ENCODE data around the gene TEPSIN. TPM values are rescaled to one million over a fixed set of nuclear protein-coding genes. Genes with fewer than 3 reads are reported as not detected.
A peak's percentile ranks its signal among the peaks of the same experiment; 100 is the strongest.
"Not testable (repeated sequence)": the region's sequence is repeated elsewhere in the genome, so short reads cannot be mapped to it uniquely, and the experiment has no call there.

TEPSIN gene
- total RNA-seq, 1 experiment from 2014 or later: 29.3 TPM

DNA sequence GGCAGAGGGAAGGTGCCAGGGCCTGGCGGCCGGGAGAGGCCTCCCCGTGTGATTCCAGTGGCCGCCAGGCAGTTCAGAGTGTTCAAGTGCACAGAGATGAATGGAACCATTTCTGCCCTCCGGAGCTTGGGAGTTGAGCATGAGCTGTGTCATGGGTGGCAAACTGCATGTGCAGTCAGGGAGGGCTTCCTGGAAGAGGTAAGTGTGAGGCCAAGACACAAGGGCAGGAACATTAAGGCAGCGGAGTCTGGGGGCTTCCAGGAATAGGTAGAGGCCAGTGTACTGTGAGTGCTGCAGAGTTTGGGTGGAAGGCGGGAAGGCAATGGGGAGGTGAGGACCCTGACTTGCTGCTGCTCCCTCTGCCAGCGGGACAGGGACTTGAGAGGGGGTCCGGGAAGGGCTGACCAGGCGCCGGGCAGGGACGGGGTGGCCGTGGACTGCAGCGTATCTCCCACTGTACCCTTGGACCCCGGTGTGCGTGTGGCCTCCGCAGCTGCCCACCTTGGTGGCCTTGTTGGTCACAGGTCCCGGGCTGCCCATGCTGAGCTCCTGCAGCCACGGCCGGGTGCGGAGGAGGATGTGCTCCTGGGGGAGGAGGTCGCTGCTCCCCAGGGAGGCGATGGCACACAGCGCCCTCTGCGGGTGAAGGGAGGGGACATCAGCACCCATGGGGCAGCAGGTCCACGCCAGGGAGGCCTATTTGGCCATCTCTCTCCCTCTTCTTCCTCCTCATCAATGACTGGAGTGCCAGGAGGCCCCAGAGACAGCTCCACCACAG is 8.6 kb downstream of the TEPSIN start:
- Histone ChIP-seq H3K27me3 (no peaks in the 10 kb centered on the region), H3K27ac (no peak overlapping the region), H3K9me3 (replicated peaks) (no peaks in the 10 kb centered on the region), H3K4me3 (no peak overlapping the region), H3K36me3 (peaks cover 23% of the 10 kb centered on the region), H3K4me1 (no peaks in the 10 kb centered on the region)
- peak; percentile 66 to 67 for DNase-seq

- DNase-seq: no peak
- no peak overlapping the region for H3K4me3 ChIP-seq
- no peaks in the 10 kb centered on the region for H3K4me1 ChIP-seq
- H3K27me3 ChIP-seq: no peaks in the 10 kb centered on the region
- H3K27ac ChIP-seq: no peak overlapping the region
- peaks cover 23% of the 10 kb centered on the region for H3K36me3 ChIP-seq
- no peaks in the 10 kb centered on the region for H3K9me3 ChIP-seq (replicated peaks)
Observed at GRCh38 chr17:81229666-81229920, 9.3 kb downstream of the TEPSIN start.

GRCh38 chr17:81228834-81229665 is 9.8 kb downstream of the TEPSIN start:
- Histone ChIP-seq H3K9me3 (replicated peaks) (no peaks in the 10 kb centered on the region), H3K4me1 (no peaks in the 10 kb centered on the region), H3K4me3 (no peak overlapping the region), H3K27ac (no peak overlapping the region), H3K36me3 (peaks cover 23% of the 10 kb centered on the region), H3K27me3 (no peaks in the 10 kb centered on the region)
- no peak for DNase-seq

- peaks cover 23% of the 10 kb centered on the region for H3K36me3 ChIP-seq
- H3K4me1 ChIP-seq: no peaks in the 10 kb centered on the region
- no peak for DNase-seq
- no peak overlapping the region for H3K27ac ChIP-seq
- H3K27me3 ChIP-seq: no peaks in the 10 kb centered on the region
- no peak overlapping the region for H3K4me3 ChIP-seq
- no peaks in the 10 kb centered on the region for H3K9me3 ChIP-seq (replicated peaks)
Observed at GRCh38 chr17:81228420-81228819, 10.4 kb downstream of the TEPSIN start.

GRCh38 chr17:81227630-81228029 is 11.2 kb downstream of the TEPSIN start:
- H3K4me1 ChIP-seq; H3K27ac ChIP-seq; DNase-seq; H3K27me3 ChIP-seq; H3K9me3 ChIP-seq (replicated peaks); H3K4me3 ChIP-seq: not testable (repeated sequence)
- H3K36me3 ChIP-seq: peaks cover 20% of the 10 kb centered on the region

DNA sequence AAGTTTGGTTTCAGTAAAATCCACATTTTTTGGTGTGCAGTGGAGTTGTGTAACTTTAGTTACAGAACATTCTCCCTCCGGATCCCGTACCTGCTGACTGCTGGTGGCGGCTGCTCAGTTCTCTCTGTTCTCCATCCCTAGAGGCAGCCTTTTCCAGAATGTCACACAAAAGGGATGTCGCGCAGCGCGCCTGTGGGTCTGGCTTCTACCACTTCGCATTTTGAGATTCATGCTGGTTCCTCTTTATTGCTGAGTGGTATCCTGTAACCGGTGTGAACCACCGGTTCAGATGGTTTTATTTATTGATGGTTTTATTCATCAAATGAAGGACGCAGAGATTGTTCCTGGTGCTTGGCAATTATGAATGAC is 15.1 kb downstream of the TEPSIN start:
- Histone ChIP-seq H3K4me3 (peak overlapping the region; percentile 48), H3K27me3 (no peaks in the 10 kb centered on the region), H3K27ac (no peak overlapping the region; the same call in 1 of the 2 replicates), H3K4me1 (peaks cover 9% of the 10 kb centered on the region), H3K9me3 (replicated peaks) (no peaks in the 10 kb centered on the region), H3K36me3 (peaks cover 4% of the 10 kb centered on the region)
- DNase-seq: peak in 1 of 2 experiments; percentile 35

GRCh38 chr17:81222906-81223761 is 15.7 kb downstream of the TEPSIN start, which contains the start of gene CEP131:
Gene CEP131, minus strand, starts transcription at chr17:81222965. Its CDS starts 2,909 bp downstream, at chr17:81220056.
- peak; percentile 100 for DNase-seq
- Histone ChIP-seq H3K27me3 (no peaks in the 10 kb centered on the region), H3K9me3 (replicated peaks) (no peaks in the 10 kb centered on the region), H3K4me3 (peak within 1 kb of the TSS; percentile 88), H3K27ac (peak within 1 kb of the TSS; percentile 19; the same call in 1 of the 2 replicates), H3K36me3 (peaks cover 4% of the 10 kb centered on the region), H3K4me1 (peaks cover 9% of the 10 kb centered on the region)

DNA sequence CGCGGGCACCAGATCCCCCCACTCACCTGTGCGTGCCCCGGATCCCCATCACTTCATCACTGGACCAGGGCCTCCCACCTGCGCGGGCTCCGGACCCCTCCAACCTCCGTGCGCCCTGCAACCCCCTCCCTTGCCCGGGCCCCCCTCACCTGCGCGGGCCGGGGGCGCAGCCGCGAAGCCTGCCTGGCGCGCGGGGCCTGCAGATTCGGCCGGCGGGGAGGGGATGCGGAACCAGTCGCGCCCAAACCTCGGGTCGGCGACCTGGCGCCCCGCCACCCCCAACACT is 16.3 kb downstream of the TEPSIN start:
- Histone ChIP-seq H3K27ac (peak overlapping the region; percentile 3; the same call in 1 of the 2 replicates), H3K4me3 (peak overlapping the region; percentile 88), H3K9me3 (replicated peaks) (no peaks in the 10 kb centered on the region), H3K36me3 (peaks cover 4% of the 10 kb centered on the region), H3K4me1 (peaks cover 9% of the 10 kb centered on the region), H3K27me3 (no peaks in the 10 kb centered on the region)
- DNase-seq: no peak

GRCh38 chr17:81221842-81222619 is 16.8 kb downstream of the TEPSIN start:
- peak overlapping the region; percentile 3; the same call in 1 of the 2 replicates for H3K27ac ChIP-seq
- H3K9me3 ChIP-seq (replicated peaks): no peaks in the 10 kb centered on the region
- peak in 1 of 2 experiments; percentile 51 for DNase-seq
- peak overlapping the region; percentile 88 for H3K4me3 ChIP-seq
- H3K27me3 ChIP-seq: no peaks in the 10 kb centered on the region
- H3K4me1 ChIP-seq: peaks cover 9% of the 10 kb centered on the region
- peaks cover 4% of the 10 kb centered on the region for H3K36me3 ChIP-seq

DNA sequence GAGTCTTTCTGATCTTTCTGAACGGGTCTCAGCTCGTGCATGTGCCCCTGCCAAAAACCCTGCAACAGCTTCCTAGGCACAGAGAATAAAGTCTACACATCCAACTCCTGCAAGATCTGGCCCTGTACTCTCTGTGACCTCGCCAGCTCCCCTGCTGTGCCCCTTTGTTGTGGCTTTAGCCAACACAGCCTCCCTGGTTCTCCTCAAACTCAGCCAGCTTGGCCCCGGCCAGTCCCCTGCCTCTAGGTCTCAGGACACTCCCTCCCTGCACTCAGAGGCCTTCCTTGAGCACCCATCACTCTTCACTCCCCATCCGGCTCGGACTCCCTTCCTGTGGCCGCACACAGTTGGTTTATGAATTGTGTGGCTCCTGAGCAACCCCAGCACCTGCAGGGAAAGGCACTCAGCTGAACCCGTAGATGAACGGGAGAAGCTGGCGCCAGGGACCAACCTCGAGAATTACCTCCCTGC is 17.4 kb downstream of the TEPSIN start:
- H3K36me3 ChIP-seq: peaks cover 8% of the 10 kb centered on the region
- H3K27ac ChIP-seq: no peak overlapping the region
- H3K27me3 ChIP-seq: no peaks in the 10 kb centered on the region
- DNase-seq: peak in 1 of 2 experiments; percentile 54
- no peaks in the 10 kb centered on the region for H3K9me3 ChIP-seq (replicated peaks)
- peaks cover 9% of the 10 kb centered on the region for H3K4me1 ChIP-seq
- peak overlapping the region; percentile 88 for H3K4me3 ChIP-seq

DNA sequence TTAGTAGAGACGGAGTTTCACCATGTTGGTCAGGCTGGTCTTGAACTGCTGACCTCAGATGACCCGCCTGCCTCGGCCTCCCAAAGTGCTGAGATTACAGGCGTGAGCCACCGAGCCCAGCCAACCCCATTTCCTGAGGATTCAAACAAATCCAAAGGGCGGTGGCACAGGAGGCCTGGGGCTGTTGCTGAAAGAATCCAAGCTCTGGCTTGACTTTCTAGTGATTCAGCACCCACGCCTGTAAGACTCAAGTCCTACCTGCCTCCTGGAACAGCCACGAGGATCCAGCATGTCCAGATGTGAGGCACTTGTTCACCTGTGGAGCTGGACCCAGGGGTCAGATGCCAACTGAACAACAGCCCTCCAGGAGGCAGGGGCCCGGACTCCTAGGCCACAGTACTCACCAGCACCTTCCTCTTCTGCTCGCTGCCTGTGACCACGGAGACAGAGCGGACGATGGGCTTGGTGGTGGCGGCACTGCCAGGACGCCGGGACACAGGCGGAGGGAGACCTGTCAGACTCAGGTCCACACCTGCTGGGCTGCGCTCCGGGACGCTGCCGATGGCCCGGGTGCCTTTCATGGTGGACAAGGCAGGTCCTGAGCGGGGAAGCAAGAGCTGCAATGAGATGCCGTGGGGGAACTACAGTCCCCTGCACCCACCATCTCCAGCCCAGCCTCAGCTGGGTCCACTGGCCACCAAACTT is 19.2 kb downstream of the TEPSIN start:
- no peak overlapping the region for H3K27ac ChIP-seq
- peaks cover 9% of the 10 kb centered on the region for H3K4me1 ChIP-seq
- no peaks in the 10 kb centered on the region for H3K9me3 ChIP-seq (replicated peaks)
- H3K27me3 ChIP-seq: no peaks in the 10 kb centered on the region
- peaks cover 13% of the 10 kb centered on the region for H3K36me3 ChIP-seq
- no peak overlapping the region for H3K4me3 ChIP-seq
- no peak for DNase-seq

- Histone ChIP-seq H3K9me3 (replicated peaks) (no peaks in the 10 kb centered on the region), H3K4me1 (peaks cover 9% of the 10 kb centered on the region), H3K36me3 (peaks cover 13% of the 10 kb centered on the region), H3K27me3 (no peaks in the 10 kb centered on the region), H3K27ac (no peak overlapping the region), H3K4me3 (no peak overlapping the region)
- no peak for DNase-seq
Observed at GRCh38 chr17:81218991-81219390, 19.9 kb downstream of the TEPSIN start.

DNA sequence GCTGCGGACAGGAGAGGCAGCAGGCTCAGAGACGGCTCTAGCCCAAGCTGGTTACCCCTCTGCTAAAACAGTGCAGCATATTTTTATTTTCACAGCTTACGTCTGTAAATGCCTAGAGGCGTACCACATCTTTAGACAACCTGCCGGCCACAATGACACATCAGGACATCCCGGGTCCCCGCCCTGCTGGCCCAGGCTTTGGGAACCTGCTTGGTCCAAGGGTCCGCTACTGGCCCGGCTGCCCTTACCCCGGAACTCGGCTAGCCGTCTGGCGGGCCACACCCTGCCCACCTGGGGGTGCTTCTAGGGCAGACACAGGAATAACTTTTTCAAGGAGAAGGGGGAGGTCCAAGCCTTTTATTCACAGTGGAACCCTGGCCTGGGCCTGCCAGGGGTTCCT is 20.4 kb downstream of the TEPSIN start:
- DNase-seq: no peak
- no peaks in the 10 kb centered on the region for H3K9me3 ChIP-seq (replicated peaks)
- peaks cover 9% of the 10 kb centered on the region for H3K4me1 ChIP-seq
- no peak overlapping the region for H3K27ac ChIP-seq
- H3K36me3 ChIP-seq: peaks cover 13% of the 10 kb centered on the region
- H3K27me3 ChIP-seq: no peaks in the 10 kb centered on the region
- no peak overlapping the region for H3K4me3 ChIP-seq

Measured in SJCRH30 (cell line).